Gastroesophageal sphincter (tissue), 4 donors: ENCODE measurements around the gene TSPAN7. TPM values are rescaled to one million over a fixed set of nuclear protein-coding genes. Genes with fewer than 3 reads are reported as not detected.

Experiments
- ATAC-seq: fragments of 150-250 bp; one replicate; pipeline ENCODE4 v1.9.1; 2016; ENCODE audit warnings: mild to moderate bottlenecking, moderate library complexity
- H3K27ac ChIP-seq, 4 donors: fragments of 200-600 bp; sonication (generic) in 3 of 4; 1 replicate in 3 of 4; 2 replicates in 1 of 4; pipeline ENCODE4 v1.5.1; 2016 to 2019
- H3K27me3 ChIP-seq: fragments of 200-600 bp; sonication (generic); one replicate; pipeline ENCODE4 v1.5.1; 2019
- H3K36me3 ChIP-seq, 2 donors: fragments of 200-600 bp; sonication (generic); one replicate each; pipeline ENCODE4 v1.5.1; 2019; ENCODE audit warnings: control low read depth in 1 of 2
- H3K4me1 ChIP-seq, 3 donors: fragments of 200-600 bp; sonication (generic); 1 replicate in 2 of 3; 2 replicates in 1 of 3; pipeline ENCODE4 v1.5.1; 2016 to 2019; ENCODE audit warnings: control low read depth in 2 of 3
- H3K4me3 ChIP-seq, 2 donors: fragments of 200-600 bp; sonication (generic); one replicate each; pipeline ENCODE4 v1.5.1; 2019; ENCODE audit warnings: mild to moderate bottlenecking in 1 of 2, moderate library complexity in 1 of 2
- H3K9me3 ChIP-seq, 3 donors: fragments of 200-600 bp; sonication (generic); one replicate each; pipeline ENCODE4 v1.5.1; 2017 to 2019; ENCODE audit warnings: control low read depth in 2 of 3
- EP300 ChIP-seq: sonication (generic); formaldehyde crosslinking; IDR thresholded peaks from one replicate; pipeline ENCODE4 v1.6.1; 2017; ENCODE audit warnings: antibody characterized with exemption, mild to moderate bottlenecking
- POLR2A ChIP-seq, 2 donors: fragments of 450-650 bp; IDR thresholded peaks; one replicate each; pipeline ENCODE4 v1.6.1; 2017; ENCODE audit warnings: antibody characterized with exemption in 2 of 2, mild to moderate bottlenecking in 2 of 2, moderate library complexity in 1 of 2
- POLR2AphosphoS5 ChIP-seq: sonication (generic); formaldehyde crosslinking; IDR thresholded peaks from one replicate; pipeline ENCODE4 v1.6.1; 2017; ENCODE audit warnings: antibody characterized with exemption
- WGBS, 2 donors: methylation state at CpG; one replicate each; pipeline ENCODE4 v1.1.5; 2018; ENCODE audit warnings: low coverage in 1 of 2; 5-methylcytosine and 5-hydroxymethylcytosine counted together
- small RNA-seq, 4 donors: library from RNA; depleted of rRNA; stranded (forward); fragments of <200 nt; gene quantifications; one replicate each; pipeline ENCODE3, GENCODE V24; 2016
- total RNA-seq, 4 donors: library from RNA; depleted of rRNA; stranded (reverse); fragments of >200 nt; gene quantifications; one replicate each; pipeline ENCODE4 v1.1.0, GENCODE V29; 2016
- TF ChIP-seq, protein P1 (sequence below), 4 experiments: fragments of 200-600 bp in 2 of 4; fragments of 450-650 bp in 2 of 4; sonication (generic) in 1 of 4; IDR thresholded peaks; one replicate each; pipeline ENCODE4 v1.5.1; 2017 to 2019; ENCODE audit warnings: antibody characterized with exemption in 4 of 4, mild to moderate bottlenecking in 2 of 4, moderate library complexity in 2 of 4

The TSPAN7 gene
- total RNA-seq, 4 donors from 2014 or later, result 6.5 to 50.5 (median 25.2) TPM

- Histone ChIP-seq H3K9me3 (no peaks in the 10 kb centered on the region), H3K27me3 (no peaks in the 10 kb centered on the region), H3K27ac (no peak overlapping the region), H3K36me3 (no peaks in the 10 kb centered on the region), H3K4me3 (no peak overlapping the region), H3K4me1 (no peaks in the 10 kb centered on the region)
- no peak for ATAC-seq
- TF ChIP-seq, protein P1, sequence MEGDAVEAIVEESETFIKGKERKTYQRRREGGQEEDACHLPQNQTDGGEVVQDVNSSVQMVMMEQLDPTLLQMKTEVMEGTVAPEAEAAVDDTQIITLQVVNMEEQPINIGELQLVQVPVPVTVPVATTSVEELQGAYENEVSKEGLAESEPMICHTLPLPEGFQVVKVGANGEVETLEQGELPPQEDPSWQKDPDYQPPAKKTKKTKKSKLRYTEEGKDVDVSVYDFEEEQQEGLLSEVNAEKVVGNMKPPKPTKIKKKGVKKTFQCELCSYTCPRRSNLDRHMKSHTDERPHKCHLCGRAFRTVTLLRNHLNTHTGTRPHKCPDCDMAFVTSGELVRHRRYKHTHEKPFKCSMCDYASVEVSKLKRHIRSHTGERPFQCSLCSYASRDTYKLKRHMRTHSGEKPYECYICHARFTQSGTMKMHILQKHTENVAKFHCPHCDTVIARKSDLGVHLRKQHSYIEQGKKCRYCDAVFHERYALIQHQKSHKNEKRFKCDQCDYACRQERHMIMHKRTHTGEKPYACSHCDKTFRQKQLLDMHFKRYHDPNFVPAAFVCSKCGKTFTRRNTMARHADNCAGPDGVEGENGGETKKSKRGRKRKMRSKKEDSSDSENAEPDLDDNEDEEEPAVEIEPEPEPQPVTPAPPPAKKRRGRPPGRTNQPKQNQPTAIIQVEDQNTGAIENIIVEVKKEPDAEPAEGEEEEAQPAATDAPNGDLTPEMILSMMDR (IDR thresholded peaks at IDR 0.05), result peak in 1 of 4 experiments; percentile 26
- TF ChIP-seq EP300, result no peak
- WGBS, 2 donors, result 13% methylated on average over 1 of the region's 1 CpG; no CpG with 5 or more reads in 1 of the 2 donors
Measured at GRCh38 chrX:38717871-38718270, 156.5 kb downstream of the TSPAN7 start.

DNA sequence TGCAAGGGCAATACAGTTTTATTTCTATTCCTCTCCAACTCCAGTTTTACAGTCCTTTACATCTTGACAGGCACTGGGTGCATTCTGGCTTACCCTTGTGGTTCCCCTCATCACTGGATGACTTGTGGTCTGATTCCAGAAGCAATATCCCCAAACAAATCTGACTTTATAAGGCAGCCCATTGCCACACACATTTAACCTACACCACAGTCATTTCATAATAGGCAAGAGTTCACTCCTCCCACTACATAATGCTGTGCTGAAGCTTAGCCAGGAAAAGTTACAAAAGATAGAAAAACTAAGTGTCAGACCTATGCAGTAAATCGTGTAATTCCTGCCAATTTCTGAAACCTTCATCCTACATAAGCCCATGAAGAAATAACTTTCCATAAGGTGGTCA is 157.0 kb downstream of the TSPAN7 start:
- no peaks in the 10 kb centered on the region for H3K4me1 ChIP-seq
- H3K4me3 ChIP-seq, result no peak overlapping the region
- TF ChIP-seq EP300 (no peak), POLR2A (IDR thresholded peaks at IDR 0.05) (no peak), POLR2AphosphoS5 (no peak)
- TF ChIP-seq, protein P1 (IDR thresholded peaks at IDR 0.05), result no peak
- no peaks in the 10 kb centered on the region for H3K9me3 ChIP-seq
- no peaks in the 10 kb centered on the region for H3K36me3 ChIP-seq
- no peaks in the 10 kb centered on the region for H3K27me3 ChIP-seq
- no peak for ATAC-seq
- 50 to 60% methylated on average over 1 of the region's 1 CpG for whole genome bisulfite sequencing, 2 donors
- H3K27ac ChIP-seq, result no peak overlapping the region

DNA sequence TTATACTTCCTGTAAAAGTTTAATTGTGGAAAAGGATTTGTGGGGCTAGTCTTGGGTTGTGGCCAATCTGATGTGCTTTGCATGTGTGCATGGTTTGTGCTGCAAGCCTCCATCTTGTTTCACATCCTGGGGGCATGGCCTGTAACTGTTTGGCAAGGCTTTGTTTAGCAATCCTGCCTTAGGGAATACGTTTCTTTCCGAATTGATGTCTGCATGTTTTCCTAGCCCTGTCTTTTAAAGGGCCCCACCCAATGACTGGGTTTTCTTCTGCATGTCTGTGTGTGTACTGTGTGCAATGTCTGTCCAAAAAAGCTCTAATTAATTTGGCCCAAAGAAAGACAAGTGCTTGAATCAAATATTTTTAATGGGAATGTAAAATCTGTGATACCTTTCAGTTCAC is 165.3 kb downstream of the TSPAN7 start:
- Histone ChIP-seq H3K4me1 (no peaks in the 10 kb centered on the region), H3K27ac (no peak overlapping the region), H3K27me3 (no peaks in the 10 kb centered on the region), H3K9me3 (no peaks in the 10 kb centered on the region), H3K4me3 (no peak overlapping the region), H3K36me3 (no peaks in the 10 kb centered on the region)
- no peak for ATAC-seq
- no CpG with 5 or more reads among the region's 2 CpGs for WGBS, 2 donors
- no peak for TF ChIP-seq POLR2AphosphoS5
- TF ChIP-seq POLR2A (IDR thresholded peaks at IDR 0.05), result no peak
- TF ChIP-seq, protein P1 (IDR thresholded peaks at IDR 0.05), result no peak
- TF ChIP-seq EP300, result no peak

DNA sequence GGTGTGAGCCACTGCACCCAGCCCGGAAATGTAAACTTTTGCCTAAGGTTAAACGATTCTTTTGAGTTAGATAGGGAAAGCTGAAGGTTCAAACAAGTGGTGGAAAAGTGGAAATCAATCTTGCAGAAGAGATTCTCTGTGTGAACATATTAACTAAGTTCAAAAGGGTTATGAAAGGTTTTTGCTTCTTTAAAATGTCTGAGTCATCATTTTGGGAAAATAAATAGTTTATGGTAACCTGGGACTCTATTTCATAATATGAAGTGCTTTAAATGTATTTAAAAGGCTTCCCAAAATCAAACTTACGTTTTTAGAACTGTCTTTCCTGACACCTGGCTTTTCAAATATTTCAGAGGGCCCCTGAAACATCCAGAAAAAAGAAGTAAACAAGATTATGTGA is 166.3 kb downstream of the TSPAN7 start:
- no peaks in the 10 kb centered on the region for H3K36me3 ChIP-seq
- H3K4me1 ChIP-seq, result no peaks in the 10 kb centered on the region
- TF ChIP-seq, protein P1 (IDR thresholded peaks at IDR 0.05), result no peak
- TF ChIP-seq POLR2AphosphoS5 (no peak), POLR2A (IDR thresholded peaks at IDR 0.05) (no peak), EP300 (no peak)
- H3K27me3 ChIP-seq, result no peaks in the 10 kb centered on the region
- no peak overlapping the region for H3K27ac ChIP-seq
- no peak for ATAC-seq
- no peak overlapping the region for H3K4me3 ChIP-seq
- no peaks in the 10 kb centered on the region for H3K9me3 ChIP-seq
- 78% methylated on average over 3 of the region's 3 CpGs; no CpG with 5 or more reads in 1 of the 2 donors for WGBS, 2 donors

DNA sequence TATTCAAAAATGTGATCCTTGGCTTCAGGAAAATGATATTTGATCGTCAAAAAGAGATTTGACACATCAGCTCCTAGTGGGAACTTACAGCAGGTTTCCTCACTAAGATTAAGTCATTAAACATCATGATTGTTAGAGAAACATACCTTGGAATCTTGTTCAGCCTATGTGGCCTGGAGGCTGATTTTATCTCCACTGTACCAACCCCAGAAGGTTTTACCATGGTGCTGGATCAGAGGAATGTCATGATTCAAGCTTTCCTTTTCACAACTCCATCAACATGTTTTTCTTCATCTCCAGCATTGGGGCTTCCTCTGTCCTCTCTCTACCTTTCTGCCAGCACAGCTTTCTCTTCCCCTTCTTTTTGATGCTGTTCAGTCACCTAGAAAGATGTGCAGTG is 171.5 kb downstream of the TSPAN7 start:
- Histone ChIP-seq H3K36me3 (no peaks in the 10 kb centered on the region), H3K9me3 (no peaks in the 10 kb centered on the region), H3K27ac (no peak overlapping the region), H3K4me1 (no peaks in the 10 kb centered on the region), H3K4me3 (no peak overlapping the region), H3K27me3 (no peaks in the 10 kb centered on the region)
- 73 to 80% methylated on average over 1 of the region's 1 CpG for WGBS, 2 donors
- no peak for ATAC-seq
- TF ChIP-seq, protein P1 (IDR thresholded peaks at IDR 0.05), result no peak
- TF ChIP-seq EP300 (no peak), POLR2A (IDR thresholded peaks at IDR 0.05) (no peak), POLR2AphosphoS5 (no peak)

Small RNA genes within 50 kb of the gene (small RNA-seq; reads per million reads assigned to genes)
- gene RNU7-7P, result 0 reads per million in 4 donors

Other genes starting within 250 kb of the TSPAN7 start
- gene RPGR, start 234.0 kb upstream of the TSPAN7 start, total RNA-seq, result 10 to 100 TPM; 12.7 to 25.4 (median 20.0) TPM
- under 1 TPM in 2 of 4 donors, not detected in 2; 0.67 to 0.94 TPM for gene OTC, start 208.9 kb upstream of the TSPAN7 start, total RNA-seq
- gene MID1IP1, start 239.9 kb downstream of the TSPAN7 start, total RNA-seq, result 10 to 100 TPM; 54.0 to 69.2 (median 56.9) TPM